RWPE2 (cell line): ENCODE data around the gene FGFRL1.

ENCODE experiments used
- ATAC-seq: fragments of 200-7000 bp; cut with Tn5 transposase; 3 replicates; pipeline ENCODE4 v1.9.1; 2021; ENCODE audit warnings: low read depth
- DNase-seq: peaks from one replicate; pipeline ENCODE4 v3.0.0-alpha.2; 2020; ENCODE audit warnings: low spot score
- H3K27ac ChIP-seq: fragments of 450-650 bp; 2 replicates; pipeline ENCODE4 v1.5.1; 2017; ENCODE audit warnings: mild to moderate bottlenecking; ENCODE audit not compliant: poor library complexity, severe bottlenecking
- H3K27me3 ChIP-seq: fragments of 250-450 bp; sonication (Bioruptor Pico); 2 replicates; pipeline ENCODE4 v1.5.1; 2021; ENCODE audit warnings: mild to moderate bottlenecking, moderate library complexity; ENCODE audit not compliant: insufficient read depth, poor library complexity, severe bottlenecking
- H3K36me3 ChIP-seq: fragments of 250-450 bp; sonication (Bioruptor Pico); 2 replicates; pipeline ENCODE4 v1.5.1; 2020; ENCODE audit warnings: low read depth, mild to moderate bottlenecking, moderate library complexity
- H3K4me1 ChIP-seq: fragments of 250-450 bp; sonication (Bioruptor Pico); 2 replicates; pipeline ENCODE4 v1.5.1; 2021; ENCODE audit warnings: mild to moderate bottlenecking, moderate library complexity; ENCODE audit not compliant: insufficient read depth, poor library complexity, severe bottlenecking
- H3K4me3 ChIP-seq: fragments of 250-450 bp; sonication (Bioruptor Pico); 2 replicates; pipeline ENCODE4 v1.5.1; 2021; ENCODE audit warnings: mild to moderate bottlenecking, moderate library complexity; ENCODE audit not compliant: severe bottlenecking
- H3K9me3 ChIP-seq: fragments of 250-450 bp; sonication (Bioruptor Pico); 2 replicates; pipeline ENCODE4 v1.5.1; 2021; ENCODE audit warnings: mild to moderate bottlenecking, moderate library complexity; ENCODE audit not compliant: severe bottlenecking
- CTCF ChIP-seq: fragments of 450-650 bp; IDR thresholded peaks from one replicate; pipeline ENCODE4 v1.5.1; 2017; ENCODE audit warnings: mild to moderate bottlenecking, moderate library complexity; ENCODE audit not compliant: poor library complexity, severe bottlenecking

FGFRL1 gene

DNA sequence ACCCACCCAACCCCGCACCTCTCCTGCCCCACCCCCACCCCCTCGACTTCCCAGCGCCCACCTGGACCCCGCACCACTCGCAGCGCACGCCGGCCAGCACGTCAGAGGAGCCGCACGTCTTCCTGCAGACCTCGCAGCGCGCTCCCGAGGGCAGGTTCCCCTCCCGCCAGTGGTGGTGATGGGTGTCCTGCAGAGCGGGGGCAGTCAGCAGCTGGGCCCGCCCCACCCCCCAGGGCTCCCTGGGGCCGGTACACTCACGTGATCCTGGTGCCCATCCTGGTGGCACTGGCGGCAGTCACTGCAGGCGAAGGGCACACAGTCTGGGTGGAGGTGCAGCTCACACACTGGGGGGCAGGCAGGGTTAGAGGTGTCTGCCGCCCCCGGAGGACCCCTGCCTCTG lies 43.2 kb upstream of the FGFRL1 start:
- DNase-seq, result no peak
- no peak for TF ChIP-seq CTCF
- H3K9me3 ChIP-seq, result no peaks in the 10 kb centered on the region
- H3K36me3 ChIP-seq, result no peaks in the 10 kb centered on the region
- H3K4me3 ChIP-seq, result no peak overlapping the region
- no peaks in the 10 kb centered on the region for H3K4me1 ChIP-seq
- H3K27ac ChIP-seq, result no peak overlapping the region
- ATAC-seq, result no peak
- no peaks in the 10 kb centered on the region for H3K27me3 ChIP-seq

DNA sequence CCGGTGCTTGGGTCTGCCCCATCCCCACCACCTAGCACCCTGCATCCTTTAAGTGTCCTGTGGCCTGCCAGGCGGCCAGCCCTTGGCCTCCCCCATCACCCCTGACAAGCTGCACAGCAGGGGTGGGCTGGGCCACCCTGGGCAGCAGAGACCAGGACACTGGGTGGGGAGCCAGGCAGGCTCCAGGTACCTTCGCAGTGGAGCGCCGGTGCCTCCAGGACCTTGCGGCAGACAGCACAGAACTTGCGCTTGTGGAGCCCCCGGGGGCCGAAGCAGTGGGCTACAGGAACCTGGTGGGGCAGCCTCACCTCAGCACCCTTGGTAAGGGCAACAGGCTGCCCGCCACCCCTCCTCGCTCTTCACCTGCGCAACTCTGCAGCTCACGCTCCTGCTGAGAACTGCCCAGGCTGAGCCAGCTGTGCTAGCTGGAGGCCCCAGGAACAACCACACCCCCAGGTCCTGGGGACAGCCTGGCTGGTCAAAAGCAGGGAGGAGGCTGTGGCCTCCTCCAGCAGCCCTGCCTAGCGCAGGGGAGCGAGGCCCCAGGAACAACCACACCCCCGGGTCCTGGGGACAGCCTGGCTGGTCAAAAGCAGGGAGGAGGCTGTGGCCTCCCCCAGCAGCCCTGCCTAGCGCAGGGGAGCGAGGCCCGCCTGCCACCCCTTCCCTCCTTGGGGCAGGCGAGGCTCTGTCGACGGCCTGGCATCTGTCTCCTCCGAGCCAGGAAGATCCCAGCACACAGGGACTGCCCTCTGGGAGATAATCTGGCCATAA lies 42.6 kb upstream of the FGFRL1 start:
- Histone ChIP-seq H3K27ac (no peak overlapping the region), H3K4me1 (no peaks in the 10 kb centered on the region), H3K27me3 (no peaks in the 10 kb centered on the region), H3K9me3 (no peaks in the 10 kb centered on the region), H3K4me3 (no peak overlapping the region), H3K36me3 (no peaks in the 10 kb centered on the region)
- DNase-seq (no peak), ATAC-seq (no peak)
- TF ChIP-seq CTCF, result no peak

- Histone ChIP-seq H3K27ac (no peak overlapping the region), H3K36me3 (no peaks in the 10 kb centered on the region), H3K9me3 (no peaks in the 10 kb centered on the region), H3K4me1 (no peaks in the 10 kb centered on the region), H3K4me3 (no peak overlapping the region), H3K27me3 (no peaks in the 10 kb centered on the region)
- DNase-seq (peak; percentile 49), ATAC-seq (no peak)
- no peak for TF ChIP-seq CTCF
Observed at GRCh38 chr4:970046-970745, 41.2 kb upstream of the FGFRL1 start.

DNA sequence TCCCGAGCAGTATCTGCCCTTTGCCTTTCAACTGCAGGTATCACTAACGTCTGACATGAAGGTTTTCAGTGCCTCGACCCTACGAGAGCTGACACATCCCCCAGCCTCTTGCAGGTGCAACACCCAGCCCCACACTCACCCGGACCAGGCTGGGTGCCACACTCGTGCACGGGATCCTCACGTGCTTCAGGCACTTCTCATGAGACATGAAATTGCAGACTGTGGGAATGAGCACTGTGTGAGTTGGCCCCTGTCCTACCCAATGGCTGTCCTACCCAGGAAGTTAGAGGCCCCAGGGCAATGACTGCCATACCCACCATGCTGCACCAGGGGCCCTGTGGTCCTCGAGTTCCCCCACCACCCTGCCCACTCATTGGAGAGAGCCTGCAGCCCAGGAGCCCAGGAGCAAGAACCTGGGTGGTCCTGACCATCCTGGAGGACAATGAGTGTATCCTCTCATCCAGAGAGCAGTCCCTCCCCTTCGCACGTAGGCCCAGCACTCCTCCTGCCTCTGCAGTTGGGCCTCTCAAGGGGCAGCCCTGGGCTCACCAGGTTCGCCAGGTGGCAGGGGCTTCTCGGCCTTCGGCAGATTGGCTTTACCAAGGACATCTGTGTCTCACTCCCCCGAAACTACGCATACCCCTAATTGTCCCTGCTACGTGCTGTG lies 40.4 kb upstream of the FGFRL1 start:
- DNase-seq (no peak), ATAC-seq (no peak)
- Histone ChIP-seq H3K27me3 (no peaks in the 10 kb centered on the region), H3K36me3 (no peaks in the 10 kb centered on the region), H3K27ac (no peak overlapping the region), H3K4me1 (no peaks in the 10 kb centered on the region), H3K4me3 (no peak overlapping the region), H3K9me3 (no peaks in the 10 kb centered on the region)
- no peak for TF ChIP-seq CTCF
